Endometrium (tissue), 2 donors: ENCODE data around the gene COG5.

Experiments used
- FAIRE-seq: peaks from 2 replicates; lab custom pipeline; 2012; peaks lifted over from hg19 to GRCh38; lab: Jason Lieb, UNC
- donor health status: control.
- donor health status: control.

Gene COG5

GRCh38 chr7:107154826-107155225 is 408.9 kb downstream of the COG5 start:
- FAIRE-seq: no peak

DNA sequence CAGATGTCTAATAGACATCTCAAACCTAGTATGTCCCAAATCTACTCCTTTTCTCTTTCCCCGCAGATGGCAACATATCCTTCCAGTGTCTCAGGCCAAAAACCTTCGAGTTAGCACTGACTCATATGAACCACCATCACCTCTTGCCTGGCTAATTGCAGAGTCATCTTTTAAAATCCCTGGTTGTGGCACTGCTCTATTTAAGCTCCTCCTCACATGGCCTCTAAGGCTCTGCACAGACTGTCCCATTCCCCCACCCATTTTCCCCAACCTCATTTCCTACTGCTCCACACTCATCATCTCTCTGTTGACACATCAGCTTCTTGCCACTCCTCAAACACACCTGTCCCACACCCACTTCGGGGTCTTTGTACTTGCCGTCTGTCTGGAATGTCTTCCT is 411.7 kb downstream of the COG5 start:
- no peak for FAIRE-seq
